ENCODE data around the gene CNIH2.

The CNIH2 gene

GRCh38 chr11:66283461-66284105 lies 5.6 kb downstream of the CNIH2 start:
- DNase-seq (ENCODE audit: low read depth), result no peak
- no peak overlapping the region for H3K4me3 ChIP-seq (ENCODE audit: low read depth, low read length)
- TF ChIP-seq MYC (IDR thresholded peaks at IDR 0.05; ENCODE audit: low read depth, low read length) (no peak), POLR2A (IDR thresholded peaks at IDR 0.05; ENCODE audit: extremely low read depth, insufficient read length) (no peak)
- TF ChIP-seq, protein P1, sequence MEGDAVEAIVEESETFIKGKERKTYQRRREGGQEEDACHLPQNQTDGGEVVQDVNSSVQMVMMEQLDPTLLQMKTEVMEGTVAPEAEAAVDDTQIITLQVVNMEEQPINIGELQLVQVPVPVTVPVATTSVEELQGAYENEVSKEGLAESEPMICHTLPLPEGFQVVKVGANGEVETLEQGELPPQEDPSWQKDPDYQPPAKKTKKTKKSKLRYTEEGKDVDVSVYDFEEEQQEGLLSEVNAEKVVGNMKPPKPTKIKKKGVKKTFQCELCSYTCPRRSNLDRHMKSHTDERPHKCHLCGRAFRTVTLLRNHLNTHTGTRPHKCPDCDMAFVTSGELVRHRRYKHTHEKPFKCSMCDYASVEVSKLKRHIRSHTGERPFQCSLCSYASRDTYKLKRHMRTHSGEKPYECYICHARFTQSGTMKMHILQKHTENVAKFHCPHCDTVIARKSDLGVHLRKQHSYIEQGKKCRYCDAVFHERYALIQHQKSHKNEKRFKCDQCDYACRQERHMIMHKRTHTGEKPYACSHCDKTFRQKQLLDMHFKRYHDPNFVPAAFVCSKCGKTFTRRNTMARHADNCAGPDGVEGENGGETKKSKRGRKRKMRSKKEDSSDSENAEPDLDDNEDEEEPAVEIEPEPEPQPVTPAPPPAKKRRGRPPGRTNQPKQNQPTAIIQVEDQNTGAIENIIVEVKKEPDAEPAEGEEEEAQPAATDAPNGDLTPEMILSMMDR (IDR thresholded peaks at IDR 0.05; ENCODE audit: low read depth, low read length), result peak; percentile 1
- TF ChIP-seq, protein P2, sequence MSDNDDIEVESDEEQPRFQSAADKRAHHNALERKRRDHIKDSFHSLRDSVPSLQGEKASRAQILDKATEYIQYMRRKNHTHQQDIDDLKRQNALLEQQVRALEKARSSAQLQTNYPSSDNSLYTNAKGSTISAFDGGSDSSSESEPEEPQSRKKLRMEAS (IDR thresholded peaks at IDR 0.05; ENCODE audit: low read depth, low read length), result no peak

- DNase-seq (ENCODE audit: low read depth), result no peak
- TF ChIP-seq, protein P2 (IDR thresholded peaks at IDR 0.05; ENCODE audit: low read depth, low read length), result no peak
- no peak overlapping the region for H3K4me3 ChIP-seq (ENCODE audit: low read depth, low read length)
Measured at GRCh38 chr11:66284526-66285078, 6.6 kb downstream of the CNIH2 start.

- no peak overlapping the region for H3K4me3 ChIP-seq (ENCODE audit: low read depth, low read length)
- DNase-seq (ENCODE audit: low read depth), result no peak
- no peak for TF ChIP-seq MYC (IDR thresholded peaks at IDR 0.05; ENCODE audit: low read depth, low read length)
- TF ChIP-seq, protein P1 (IDR thresholded peaks at IDR 0.05; ENCODE audit: low read depth, low read length), result no peak
- no peak for TF ChIP-seq POLR2A (IDR thresholded peaks at IDR 0.05; ENCODE audit: extremely low read depth, insufficient read length)
- TF ChIP-seq, protein P2 (IDR thresholded peaks at IDR 0.05; ENCODE audit: low read depth, low read length), result no peak
Measured at GRCh38 chr11:66285250-66285947, 7.4 kb downstream of the CNIH2 start.

DNA sequence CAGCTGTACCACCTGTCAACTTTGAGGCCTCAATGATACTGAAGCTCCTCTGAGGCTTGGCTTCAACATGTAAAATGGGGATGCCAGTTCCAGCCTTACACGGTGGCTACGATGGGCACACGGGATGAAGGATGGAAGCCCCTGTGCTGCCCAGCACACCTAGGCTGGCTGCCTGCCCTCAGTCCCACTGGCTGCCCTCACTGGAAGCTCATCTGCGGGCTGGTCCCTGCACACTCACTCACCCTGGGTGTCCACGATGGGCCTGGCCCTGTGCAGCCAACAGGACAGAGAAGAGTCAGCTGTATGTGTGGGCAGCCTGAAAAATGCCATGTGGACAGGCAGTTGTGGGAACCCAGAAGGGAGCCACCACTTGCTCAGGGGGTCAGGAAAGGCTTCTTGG lies 8.7 kb downstream of the CNIH2 start:
- no peak overlapping the region for H3K4me3 ChIP-seq (ENCODE audit: low read depth, low read length)
- TF ChIP-seq, protein P1 (IDR thresholded peaks at IDR 0.05; ENCODE audit: low read depth, low read length), result no peak
- DNase-seq (ENCODE audit: low read depth), result no peak

DNA sequence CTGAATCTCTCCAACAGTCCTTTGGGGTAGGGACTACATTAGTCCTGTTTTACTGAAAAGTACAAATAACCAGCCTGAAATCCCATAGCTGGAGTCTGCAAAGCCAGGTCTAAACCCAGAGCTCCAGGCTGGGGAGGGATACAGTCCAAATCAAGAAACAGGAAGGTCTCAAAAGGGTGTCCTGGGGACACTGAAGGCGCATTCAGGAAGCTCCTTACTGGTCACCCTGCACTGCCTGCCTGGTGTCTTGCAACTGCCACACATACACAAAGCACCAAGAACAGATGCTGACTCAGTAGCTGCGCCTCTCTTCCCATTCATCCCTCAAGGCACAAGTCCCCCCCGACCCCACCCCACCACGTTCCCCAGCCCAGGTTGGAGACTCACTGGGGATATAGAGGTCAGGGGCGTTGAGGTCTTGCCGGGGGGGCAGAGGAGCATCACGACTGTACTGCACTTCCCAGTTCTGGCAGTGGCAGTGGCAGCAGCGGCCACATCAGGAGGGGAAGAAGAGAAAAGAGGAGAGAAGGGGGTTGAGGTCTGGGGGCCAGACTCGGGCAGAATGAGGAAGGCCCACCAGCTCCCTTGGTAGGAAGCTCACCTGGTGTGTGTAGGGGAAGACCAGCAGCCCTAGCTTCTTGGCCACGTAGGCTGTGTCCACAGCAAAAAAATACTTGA lies 9.4 kb downstream of the CNIH2 start:
- DNase-seq (ENCODE audit: low read depth), result no peak
- TF ChIP-seq MYC (IDR thresholded peaks at IDR 0.05; ENCODE audit: low read depth, low read length) (no peak), POLR2A (IDR thresholded peaks at IDR 0.05; ENCODE audit: extremely low read depth, insufficient read length) (no peak)
- TF ChIP-seq, protein P1 (IDR thresholded peaks at IDR 0.05; ENCODE audit: low read depth, low read length), result no peak
- TF ChIP-seq, protein P2 (IDR thresholded peaks at IDR 0.05; ENCODE audit: low read depth, low read length), result no peak
- H3K4me3 ChIP-seq (ENCODE audit: low read depth, low read length), result no peak overlapping the region
